ENCODE measurements around the gene FBLN2.

The FBLN2 gene

GRCh38 chr3:13671482-13672233 lies 122.7 kb downstream of the FBLN2 start:
- H3K27me3 ChIP-seq (ENCODE audit: control insufficient read depth, insufficient read depth, low read length, poor library complexity, severe bottlenecking): no peaks in the 10 kb centered on the region
- H3K27ac ChIP-seq (ENCODE audit: insufficient read depth, low read depth, low read length, poor library complexity, severe bottlenecking): no peak overlapping the region
- H3K4me1 ChIP-seq (ENCODE audit: control insufficient read depth, insufficient read depth, low read length): no peaks in the 10 kb centered on the region
- no peaks in the 10 kb centered on the region for H3K36me3 ChIP-seq (ENCODE audit: control insufficient read depth, insufficient read depth, low read length)
- H3K4me3 ChIP-seq (ENCODE audit: insufficient read depth, low read depth, low read length): no peak overlapping the region
- no peaks in the 10 kb centered on the region for H3K9me3 ChIP-seq (ENCODE audit: control insufficient read depth, low read length)
- 85 to 87% methylated on average over 10 of the region's 10 CpGs for WGBS, 2 experiments

GRCh38 chr3:13673207-13673606 lies 124.3 kb downstream of the FBLN2 start:
- Histone ChIP-seq H3K4me3 (ENCODE audit: insufficient read depth, low read depth, low read length) (no peak overlapping the region), H3K36me3 (ENCODE audit: control insufficient read depth, insufficient read depth, low read length) (no peaks in the 10 kb centered on the region), H3K27me3 (ENCODE audit: control insufficient read depth, insufficient read depth, low read length, poor library complexity, severe bottlenecking) (no peaks in the 10 kb centered on the region), H3K27ac (ENCODE audit: insufficient read depth, low read depth, low read length, poor library complexity, severe bottlenecking) (no peak overlapping the region), H3K4me1 (ENCODE audit: control insufficient read depth, insufficient read depth, low read length) (no peaks in the 10 kb centered on the region), H3K9me3 (ENCODE audit: control insufficient read depth, low read length) (no peaks in the 10 kb centered on the region)
- WGBS, 2 experiments: 85 to 86% methylated on average over 6 of the region's 6 CpGs

GRCh38 chr3:13674538-13675185 lies 125.7 kb downstream of the FBLN2 start:
- no peaks in the 10 kb centered on the region for H3K27me3 ChIP-seq (ENCODE audit: control insufficient read depth, insufficient read depth, low read length, poor library complexity, severe bottlenecking)
- peaks cover 4% of the 10 kb centered on the region for H3K4me1 ChIP-seq (ENCODE audit: control insufficient read depth, insufficient read depth, low read length)
- 87 to 89% methylated on average over 10 of the region's 10 CpGs for WGBS, 2 experiments
- no peaks in the 10 kb centered on the region for H3K36me3 ChIP-seq (ENCODE audit: control insufficient read depth, insufficient read depth, low read length)
- no peaks in the 10 kb centered on the region for H3K9me3 ChIP-seq (ENCODE audit: control insufficient read depth, low read length)
- no peak overlapping the region for H3K27ac ChIP-seq (ENCODE audit: insufficient read depth, low read depth, low read length, poor library complexity, severe bottlenecking)
- H3K4me3 ChIP-seq (ENCODE audit: insufficient read depth, low read depth, low read length): no peak overlapping the region

- Histone ChIP-seq H3K4me1 (ENCODE audit: control insufficient read depth, insufficient read depth, low read length) (peaks cover 4% of the 10 kb centered on the region), H3K4me3 (ENCODE audit: insufficient read depth, low read depth, low read length) (no peak overlapping the region), H3K36me3 (ENCODE audit: control insufficient read depth, insufficient read depth, low read length) (no peaks in the 10 kb centered on the region), H3K9me3 (ENCODE audit: control insufficient read depth, low read length) (no peaks in the 10 kb centered on the region), H3K27ac (ENCODE audit: insufficient read depth, low read depth, low read length, poor library complexity, severe bottlenecking) (no peak overlapping the region), H3K27me3 (ENCODE audit: control insufficient read depth, insufficient read depth, low read length, poor library complexity, severe bottlenecking) (no peaks in the 10 kb centered on the region)
- 90 to 92% methylated on average over 9 of the region's 9 CpGs for WGBS, 2 experiments
Observed at GRCh38 chr3:13676356-13677017, 127.6 kb downstream of the FBLN2 start.

- Histone ChIP-seq H3K36me3 (ENCODE audit: control insufficient read depth, insufficient read depth, low read length) (no peaks in the 10 kb centered on the region), H3K9me3 (ENCODE audit: control insufficient read depth, low read length) (no peaks in the 10 kb centered on the region), H3K4me1 (ENCODE audit: control insufficient read depth, insufficient read depth, low read length) (peaks cover 4% of the 10 kb centered on the region), H3K27ac (ENCODE audit: insufficient read depth, low read depth, low read length, poor library complexity, severe bottlenecking) (no peak overlapping the region), H3K4me3 (ENCODE audit: insufficient read depth, low read depth, low read length) (no peak overlapping the region), H3K27me3 (ENCODE audit: control insufficient read depth, insufficient read depth, low read length, poor library complexity, severe bottlenecking) (no peaks in the 10 kb centered on the region)
- 91 to 93% methylated on average over 4 of the region's 4 CpGs for WGBS, 2 experiments
Observed at GRCh38 chr3:13677272-13677671, 128.3 kb downstream of the FBLN2 start.

- Histone ChIP-seq H3K4me1 (ENCODE audit: control insufficient read depth, insufficient read depth, low read length) (peaks cover 10% of the 10 kb centered on the region), H3K4me3 (ENCODE audit: insufficient read depth, low read depth, low read length) (no peak overlapping the region), H3K36me3 (ENCODE audit: control insufficient read depth, insufficient read depth, low read length) (no peaks in the 10 kb centered on the region), H3K9me3 (ENCODE audit: control insufficient read depth, low read length) (no peaks in the 10 kb centered on the region), H3K27ac (ENCODE audit: insufficient read depth, low read depth, low read length, poor library complexity, severe bottlenecking) (no peak overlapping the region), H3K27me3 (ENCODE audit: control insufficient read depth, insufficient read depth, low read length, poor library complexity, severe bottlenecking) (no peaks in the 10 kb centered on the region)
- 93 to 95% methylated on average over 17 of the region's 17 CpGs for WGBS, 2 experiments
Observed at GRCh38 chr3:13681931-13682330, 133.0 kb downstream of the FBLN2 start.

- Histone ChIP-seq H3K9me3 (ENCODE audit: control insufficient read depth, low read length) (no peaks in the 10 kb centered on the region), H3K4me3 (ENCODE audit: insufficient read depth, low read depth, low read length) (no peak overlapping the region), H3K27ac (ENCODE audit: insufficient read depth, low read depth, low read length, poor library complexity, severe bottlenecking) (no peak overlapping the region), H3K36me3 (ENCODE audit: control insufficient read depth, insufficient read depth, low read length) (no peaks in the 10 kb centered on the region), H3K4me1 (ENCODE audit: control insufficient read depth, insufficient read depth, low read length) (peaks cover 15% of the 10 kb centered on the region), H3K27me3 (ENCODE audit: control insufficient read depth, insufficient read depth, low read length, poor library complexity, severe bottlenecking) (no peaks in the 10 kb centered on the region)
- WGBS, 2 experiments: 92 to 94% methylated on average over 16 of the region's 16 CpGs
Observed at GRCh38 chr3:13682331-13683013, 133.5 kb downstream of the FBLN2 start.

GRCh38 chr3:13683288-13683687 lies 134.4 kb downstream of the FBLN2 start:
- 95 to 96% methylated on average over 4 of the region's 4 CpGs for WGBS, 2 experiments
- peaks cover 24% of the 10 kb centered on the region for H3K4me1 ChIP-seq (ENCODE audit: control insufficient read depth, insufficient read depth, low read length)
- no peaks in the 10 kb centered on the region for H3K36me3 ChIP-seq (ENCODE audit: control insufficient read depth, insufficient read depth, low read length)
- no peak overlapping the region for H3K27ac ChIP-seq (ENCODE audit: insufficient read depth, low read depth, low read length, poor library complexity, severe bottlenecking)
- no peak overlapping the region for H3K4me3 ChIP-seq (ENCODE audit: insufficient read depth, low read depth, low read length)
- no peaks in the 10 kb centered on the region for H3K27me3 ChIP-seq (ENCODE audit: control insufficient read depth, insufficient read depth, low read length, poor library complexity, severe bottlenecking)
- no peaks in the 10 kb centered on the region for H3K9me3 ChIP-seq (ENCODE audit: control insufficient read depth, low read length)

GRCh38 chr3:13683772-13684171 lies 134.8 kb downstream of the FBLN2 start:
- Histone ChIP-seq H3K36me3 (ENCODE audit: control insufficient read depth, insufficient read depth, low read length) (no peaks in the 10 kb centered on the region), H3K9me3 (ENCODE audit: control insufficient read depth, low read length) (no peaks in the 10 kb centered on the region), H3K27ac (ENCODE audit: insufficient read depth, low read depth, low read length, poor library complexity, severe bottlenecking) (no peak overlapping the region), H3K27me3 (ENCODE audit: control insufficient read depth, insufficient read depth, low read length, poor library complexity, severe bottlenecking) (no peaks in the 10 kb centered on the region), H3K4me1 (ENCODE audit: control insufficient read depth, insufficient read depth, low read length) (peaks cover 26% of the 10 kb centered on the region), H3K4me3 (ENCODE audit: insufficient read depth, low read depth, low read length) (no peak overlapping the region)
- 94 to 97% methylated on average over 11 of the region's 11 CpGs for WGBS, 2 experiments

- 87 to 88% methylated on average over 12 of the region's 12 CpGs for WGBS, 2 experiments
- no peak overlapping the region for H3K27ac ChIP-seq (ENCODE audit: insufficient read depth, low read depth, low read length, poor library complexity, severe bottlenecking)
Observed at GRCh38 chr3:13684350-13684749, 135.4 kb downstream of the FBLN2 start.

More at GRCh38 chr3:13684350-13684749, 135.4 kb downstream of the FBLN2 start:
- Histone ChIP-seq H3K27me3 (ENCODE audit: control insufficient read depth, insufficient read depth, low read length, poor library complexity, severe bottlenecking) (no peaks in the 10 kb centered on the region), H3K36me3 (ENCODE audit: control insufficient read depth, insufficient read depth, low read length) (no peaks in the 10 kb centered on the region), H3K4me1 (ENCODE audit: control insufficient read depth, insufficient read depth, low read length) (peaks cover 24% of the 10 kb centered on the region), H3K4me3 (ENCODE audit: insufficient read depth, low read depth, low read length) (no peak overlapping the region), H3K9me3 (ENCODE audit: control insufficient read depth, low read length) (no peaks in the 10 kb centered on the region)

Data from ectodermal cell (in vitro differentiated cells).